MV-4-11 (cell line): Measurements from ENCODE around the gene GLT1D1.
"Not testable (repeated sequence)": the region's sequence is repeated elsewhere in the genome, so short reads cannot be mapped to it uniquely, and the experiment has no call there.

ENCODE experiments used
- DNase-seq: peaks from one replicate; lab custom pipeline; 2025; lab: John Stamatoyannopoulos, UW

Gene GLT1D1

GRCh38 chr12:128820723-128821432 is 32.4 kb upstream of the GLT1D1 start:
- peak; percentile 92 for DNase-seq

GRCh38 chr12:128823216-128823915 is 29.9 kb upstream of the GLT1D1 start:
- no peak for DNase-seq

DNA sequence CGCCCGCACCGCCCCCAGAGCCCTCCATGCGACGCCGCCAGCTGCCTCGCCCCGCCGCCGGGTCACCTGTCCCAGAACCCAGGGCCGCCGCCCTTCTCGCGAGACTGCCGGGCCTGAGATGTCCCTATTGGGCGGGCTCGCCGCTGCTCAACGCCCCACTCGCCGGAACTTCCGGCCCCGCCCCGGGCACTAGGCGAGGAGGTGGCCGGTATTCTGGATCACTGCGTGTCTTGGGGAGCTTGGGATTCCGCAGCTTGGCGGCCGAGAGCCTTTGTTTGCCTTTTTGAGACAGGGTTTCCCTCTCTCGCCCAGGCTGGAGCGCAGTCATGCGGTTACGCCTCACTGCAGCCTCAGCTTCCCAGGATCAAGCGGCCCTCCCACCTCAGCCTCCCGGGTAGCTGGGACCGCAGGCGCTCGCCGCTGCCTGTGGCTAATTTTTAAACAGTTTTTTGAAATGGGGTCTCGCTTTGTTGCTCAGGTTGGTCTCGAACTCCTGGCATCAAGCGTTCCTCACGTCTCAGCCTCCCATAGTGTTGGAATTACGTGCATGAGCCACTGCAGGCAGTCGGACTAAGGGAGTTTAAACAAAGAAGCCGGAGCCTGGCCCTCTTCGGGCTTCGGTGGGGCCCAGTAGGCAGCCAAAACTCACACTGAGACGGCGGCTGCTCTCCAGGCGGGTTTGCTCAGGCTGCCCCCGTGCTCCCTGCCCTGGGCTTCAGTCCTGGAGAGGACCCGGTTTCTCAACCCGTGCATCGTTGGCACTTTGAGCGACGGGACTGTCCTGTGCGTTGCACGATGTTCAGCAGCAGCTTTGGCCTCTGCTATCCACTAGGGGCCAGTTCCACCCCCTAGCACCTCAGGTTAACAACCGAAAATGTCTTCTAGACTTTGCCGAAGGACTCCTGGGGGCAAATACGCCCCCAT is 29.1 kb upstream of the GLT1D1 start, which contains the start of gene SLC15A4:
SLC15A4 (minus strand) TSS at position 43 of the 924 bp plus-strand sequence; CDS start at position 28, 15 bp downstream.
- peak; percentile 89 for DNase-seq

DNA sequence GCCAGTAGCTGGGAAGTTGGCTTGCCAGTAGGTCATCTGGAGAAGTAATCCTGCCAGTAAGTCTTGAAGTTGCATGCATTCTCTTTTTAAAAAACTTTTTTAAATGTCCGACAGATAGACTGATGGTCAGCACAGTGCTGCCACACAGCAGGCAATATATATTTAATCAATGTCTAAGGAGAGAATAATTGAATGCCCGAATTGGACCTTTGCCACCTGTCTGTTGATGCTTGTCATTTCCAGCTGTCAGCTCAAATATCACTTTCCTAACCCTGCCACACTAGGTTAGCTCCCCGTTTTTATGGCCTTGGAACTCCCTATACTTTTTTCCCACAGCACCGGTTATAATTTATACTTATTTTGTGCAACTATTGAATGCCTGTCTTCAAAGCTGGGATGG is 27.4 kb upstream of the GLT1D1 start:
- DNase-seq: no peak

GRCh38 chr12:128827724-128828123 is 25.6 kb upstream of the GLT1D1 start:
- DNase-seq: no peak

DNA sequence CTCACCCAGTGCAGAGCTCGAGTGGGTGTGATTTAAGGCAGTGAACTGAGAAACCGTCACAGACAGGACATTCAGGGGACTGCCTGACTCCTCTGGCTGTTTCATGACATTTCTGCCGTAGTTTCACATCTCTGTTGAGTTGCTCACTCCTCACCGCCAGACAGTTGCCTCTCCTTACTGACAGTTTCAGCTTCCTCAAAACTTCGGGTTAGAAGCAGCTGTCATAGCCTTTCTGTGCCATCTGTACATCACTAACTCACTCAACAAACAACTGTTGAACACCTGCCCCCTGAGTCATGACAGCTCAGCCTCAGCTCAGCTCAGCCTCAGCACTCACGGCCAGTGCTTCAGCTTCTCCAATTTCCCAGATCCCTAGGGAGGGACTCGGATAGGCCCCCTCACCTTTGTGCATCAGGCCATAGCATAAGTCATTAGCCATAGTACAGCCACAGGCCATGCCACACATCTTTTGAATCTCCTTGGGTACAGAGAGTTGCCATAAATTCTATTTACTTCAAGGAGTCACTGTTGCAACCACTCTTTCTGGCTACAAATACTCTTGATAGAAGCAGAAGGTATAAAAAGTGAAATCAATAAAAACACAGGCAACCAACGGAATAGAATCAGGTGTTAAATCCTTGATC is 23.3 kb upstream of the GLT1D1 start:
- DNase-seq: peak; percentile 99

GRCh38 chr12:128830505-128830893 is 22.8 kb upstream of the GLT1D1 start:
- peak; percentile 92 for DNase-seq

- DNase-seq: no peak
Measured at GRCh38 chr12:128833418-128833817, 19.9 kb upstream of the GLT1D1 start.

DNA sequence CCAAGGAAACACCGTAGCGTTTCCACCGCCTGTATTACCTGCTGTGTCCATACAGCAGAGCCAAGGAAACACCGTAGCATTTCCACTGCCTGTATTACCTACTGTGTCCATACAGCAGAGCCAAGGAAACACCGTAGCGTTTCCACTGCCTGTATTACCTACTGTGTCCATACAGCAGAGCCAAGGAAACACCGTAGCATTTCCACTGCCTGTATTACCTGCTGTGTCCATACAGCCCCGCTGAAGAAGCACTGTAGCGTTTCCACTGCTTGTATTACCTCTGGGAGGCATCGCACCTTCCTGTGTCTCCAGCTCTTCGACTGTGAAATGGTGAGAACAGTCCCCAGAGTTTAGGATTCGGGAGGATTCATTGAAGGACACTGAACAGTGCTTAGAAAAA is 13.4 kb upstream of the GLT1D1 start:
- DNase-seq: not testable (repeated sequence)

- peak; percentile 85 for DNase-seq
Measured at GRCh38 chr12:128840862-128841468, 12.3 kb upstream of the GLT1D1 start.

DNA sequence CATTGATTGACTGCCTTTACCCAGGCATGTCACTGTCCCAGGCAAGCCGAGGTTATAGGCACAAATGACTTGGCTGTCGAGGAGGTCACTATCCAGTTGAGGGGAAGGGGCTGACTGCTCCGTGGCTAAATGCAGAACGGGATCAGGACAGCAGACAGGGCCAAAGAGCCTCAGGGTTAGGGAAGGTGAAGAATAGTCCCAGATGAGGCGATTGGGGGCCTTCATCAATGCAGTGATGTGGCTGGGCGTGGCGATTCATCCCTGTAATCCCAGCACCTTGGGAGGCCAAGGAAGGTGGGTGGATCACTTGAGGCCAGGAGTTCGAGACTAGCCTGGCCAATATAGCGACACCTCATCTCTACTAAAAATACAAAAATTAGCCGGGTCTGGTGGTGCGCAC is 10.7 kb upstream of the GLT1D1 start:
- DNase-seq: no peak

DNA sequence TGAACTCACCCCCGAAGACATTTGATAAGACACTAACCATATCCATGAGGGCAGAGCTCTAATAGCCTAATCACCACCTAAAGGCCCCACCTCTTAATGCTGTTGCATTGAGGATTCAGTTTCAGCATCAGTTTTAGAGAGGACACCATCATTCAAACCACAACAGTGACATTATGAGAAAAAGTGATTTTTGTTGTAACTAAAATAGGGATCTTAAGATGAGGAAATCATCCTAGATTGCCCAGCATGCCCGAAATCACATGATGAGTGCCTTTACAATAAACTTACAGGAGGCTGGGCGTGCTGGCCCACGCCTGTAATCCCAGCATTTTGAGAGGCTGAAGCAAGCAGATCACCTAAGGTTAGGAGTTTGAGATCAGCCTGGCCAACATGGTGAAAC is 9.7 kb upstream of the GLT1D1 start:
- DNase-seq: peak; percentile 48

- DNase-seq: peak; percentile 92
Measured at GRCh38 chr12:128844031-128844635, 9.1 kb upstream of the GLT1D1 start.

DNA sequence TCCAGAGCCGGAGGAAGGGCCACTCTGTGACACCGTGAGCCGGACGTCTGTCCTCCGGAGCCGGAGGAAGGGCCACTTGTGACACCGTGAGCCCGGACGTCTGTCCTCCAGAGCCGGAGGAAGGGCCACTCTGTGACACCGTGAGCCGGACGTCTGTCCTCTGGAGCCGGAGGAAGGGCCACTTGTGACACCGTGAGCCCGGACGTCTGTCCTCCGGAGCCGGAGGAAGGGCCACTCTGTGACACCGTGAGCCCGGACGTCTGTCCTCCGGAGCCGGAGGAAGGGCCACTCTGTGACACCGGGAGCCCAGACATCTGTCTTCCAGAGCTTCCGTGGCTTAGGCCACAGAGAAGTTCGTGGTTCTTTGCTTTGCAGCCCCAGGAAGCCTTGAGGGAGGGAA is 6.6 kb upstream of the GLT1D1 start:
- DNase-seq: not testable (repeated sequence)

- DNase-seq: no peak
Measured at GRCh38 chr12:128848371-128848770, 4.9 kb upstream of the GLT1D1 start.

- not testable (repeated sequence) for DNase-seq
Measured at GRCh38 chr12:128849806-128850205, 3.5 kb upstream of the GLT1D1 start.

DNA sequence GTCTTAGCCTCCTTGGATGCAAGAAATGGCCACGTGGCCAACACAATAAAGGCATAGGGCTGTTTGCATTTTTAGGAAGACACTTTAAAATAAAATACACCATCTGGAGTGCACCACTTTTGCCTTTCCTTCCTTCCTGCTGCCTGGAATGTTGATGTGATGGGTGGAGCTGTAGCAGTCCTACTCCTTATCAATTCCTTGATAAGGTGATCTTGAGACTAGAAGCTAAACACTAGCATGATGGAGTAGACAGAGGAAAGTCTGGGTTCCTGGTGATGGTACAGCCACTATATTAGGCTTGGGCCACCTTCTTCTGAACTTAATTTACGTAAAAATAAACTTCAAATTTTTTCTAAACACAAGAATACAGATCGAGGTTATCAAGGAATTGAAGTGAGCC is 2.9 kb upstream of the GLT1D1 start:
- DNase-seq: no peak

GRCh38 chr12:128851429-128851828 is 1.8 kb upstream of the GLT1D1 start:
- not testable (repeated sequence) for DNase-seq

DNA sequence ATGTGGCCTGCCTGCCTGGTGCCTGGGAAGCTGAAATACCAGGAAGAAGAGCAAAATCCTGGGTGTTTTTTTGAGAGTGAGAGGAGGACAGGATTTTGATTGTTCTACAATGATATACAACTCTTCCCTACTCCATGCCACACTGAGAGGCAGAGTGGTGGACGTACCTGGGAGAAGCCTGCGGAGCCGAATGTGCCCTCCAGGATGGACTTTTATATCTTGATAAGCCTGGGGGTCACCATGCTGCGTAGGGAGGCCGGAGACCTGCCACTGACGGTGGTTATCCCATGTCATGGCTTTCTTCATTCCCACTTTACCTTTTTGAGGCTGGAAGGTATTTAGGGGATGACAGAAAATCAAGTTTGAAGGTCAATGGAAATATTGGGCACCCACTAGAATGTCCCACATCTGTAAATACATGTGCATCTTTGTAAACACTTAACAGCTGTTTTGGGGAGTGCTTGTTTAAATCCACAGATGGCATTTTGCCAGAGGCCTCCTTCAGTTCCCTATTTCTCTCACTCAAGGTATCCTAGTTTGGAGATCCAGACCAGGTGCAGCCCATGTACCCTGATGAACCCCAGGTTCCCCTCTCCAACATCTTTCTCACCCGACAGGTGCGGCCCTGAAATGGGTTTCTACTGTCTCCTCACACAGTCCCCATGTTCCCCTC is 1.1 kb upstream of the GLT1D1 start:
- DNase-seq: no peak

GRCh38 chr12:128853600-128854197 is 421 bp downstream of the GLT1D1 start:
- no peak for DNase-seq
